Activated CD8-positive, alpha-beta memory T cell treated with anti-CD3 and anti-CD28 coated beads, Interleukin-2, amount 10 ng/mL, durations not matched to agents 7 days and 5 days (primary cell): ENCODE results near the gene GRAMD1C. TPM values are rescaled to one million over a fixed set of nuclear protein-coding genes. Genes with fewer than 3 reads are reported as not detected.
A peak's percentile ranks its signal among the peaks of the same experiment; 100 is the strongest.
"Not testable (repeated sequence)": the region's sequence is repeated elsewhere in the genome, so short reads cannot be mapped to it uniquely, and the experiment has no call there.

ENCODE experiments used
- ATAC-seq: fragments of 150-1000 bp; cut with Tn5 transposase; one replicate; pipeline ENCODE4 v1.10.0; 2021; ENCODE audit warnings: moderate library complexity
- CTCF ChIA-PET: fragments of 350-600 bp; sonication (Branson Sonifier 250); formaldehyde crosslinking; loops from one replicate; lab custom pipeline; 2021; ENCODE audit warnings: antibody characterized with exemption; lab: Charles Lee
- DNase-seq: peaks from one replicate; pipeline ENCODE4 v3.0.0-alpha.2; 2020
- H3K27ac Mint-ChIP-seq: one replicate; pipeline ENCODE4 v1.8.0; 2021; ENCODE audit warnings: mild to moderate bottlenecking, mixed read lengths
- H3K27me3 Mint-ChIP-seq: one replicate; pipeline ENCODE4 v1.8.0; 2021; ENCODE audit warnings: mixed read lengths
- H3K36me3 Mint-ChIP-seq: one replicate; pipeline ENCODE4 v1.8.0; 2021; ENCODE audit warnings: mild to moderate bottlenecking, mixed read lengths
- H3K4me1 Mint-ChIP-seq: one replicate; pipeline ENCODE4 v1.8.0; 2021; ENCODE audit warnings: mixed read lengths
- H3K4me3 Mint-ChIP-seq: one replicate; pipeline ENCODE4 v1.8.0; 2021; ENCODE audit warnings: mild to moderate bottlenecking, moderate library complexity, mixed read lengths
- H3K9me3 Mint-ChIP-seq: one replicate; pipeline ENCODE4 v1.8.0; 2022; ENCODE audit warnings: low read depth, mixed read lengths
- total RNA-seq, 2 experiments: library from RNA; stranded (reverse); gene quantifications; one replicate each; pipeline ENCODE4 v1.2.3, GENCODE V29; 2021

Gene GRAMD1C
- total RNA-seq, 2 experiments from 2014 or later, result 0.40 to 1.1 TPM

DNA sequence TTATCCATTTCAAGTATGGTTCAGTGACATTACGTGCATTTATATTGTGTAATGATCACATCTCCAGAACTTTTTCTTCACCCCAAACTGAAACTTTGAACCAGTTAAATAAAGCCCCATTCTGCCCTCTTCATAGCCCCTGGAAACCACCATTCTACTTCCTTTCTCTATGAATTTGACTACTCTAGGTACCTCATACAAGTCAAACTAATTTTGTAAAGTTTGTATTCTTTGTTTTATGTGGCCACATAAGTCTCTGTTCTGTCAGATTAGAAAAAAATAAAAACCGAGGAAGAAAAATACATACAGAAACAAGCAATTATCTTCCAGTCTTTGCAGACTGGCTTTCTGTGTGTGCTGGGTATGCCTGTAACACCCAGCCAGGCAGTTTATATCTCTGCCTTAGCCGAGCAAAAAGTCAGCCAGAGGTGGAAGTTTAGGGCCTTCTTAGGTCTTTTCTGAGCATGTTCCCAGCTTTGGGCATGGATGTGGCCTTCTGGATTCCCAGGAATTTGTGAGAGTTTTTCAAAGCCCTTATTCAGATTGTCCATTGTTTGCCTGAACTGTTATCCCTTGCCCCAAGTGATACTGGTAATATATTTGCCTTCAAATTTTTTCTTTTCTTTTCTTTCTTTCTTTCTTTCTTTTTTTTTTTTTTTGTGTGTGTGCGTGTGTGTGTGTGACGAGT lies 6.0 kb upstream of the GRAMD1C start:
- DNase-seq, result no peak
- Mint-ChIP-seq H3K27ac (no peak overlapping the region), H3K36me3 (peaks cover 9% of the 10 kb centered on the region), H3K4me3 (no peak overlapping the region), H3K4me1 (peaks cover 18% of the 10 kb centered on the region), H3K27me3 (no peaks in the 10 kb centered on the region), H3K9me3 (peaks cover 5% of the 10 kb centered on the region)
- CTCF ChIA-PET, result no interaction called here
- peak; percentile 61 for ATAC-seq

GRCh38 chr3:113834983-113835382 lies 3.6 kb upstream of the GRAMD1C start:
- Mint-ChIP-seq H3K36me3 (peaks cover 6% of the 10 kb centered on the region), H3K4me1 (peaks cover 26% of the 10 kb centered on the region), H3K4me3 (no peak overlapping the region), H3K27me3 (no peaks in the 10 kb centered on the region), H3K27ac (no peak overlapping the region), H3K9me3 (peaks cover 5% of the 10 kb centered on the region)
- DNase-seq (no peak), ATAC-seq (no peak)
- CTCF ChIA-PET, result interaction anchor here (0.7 to 1.6 kb wide), 4 partner anchors 21 to 341 kb away, joined by 3 to 5 read pairs (median 4); no protein-coding TSS in a partner anchor

- ATAC-seq (no peak), DNase-seq (no peak)
- Mint-ChIP-seq H3K36me3 (no peaks in the 10 kb centered on the region), H3K27ac (no peak overlapping the region), H3K27me3 (no peaks in the 10 kb centered on the region), H3K4me3 (peak overlapping the region; percentile 69), H3K9me3 (no peaks in the 10 kb centered on the region), H3K4me1 (peaks cover 8% of the 10 kb centered on the region)
- CTCF ChIA-PET, result interaction anchor here (0.9 to 1.8 kb wide), 8 partner anchors 13 to 112 kb away, joined by 3 to 5 read pairs (median 4); no protein-coding TSS in a partner anchor
Observed at GRCh38 chr3:113839551-113839950, 963 bp downstream of the GRAMD1C start.

DNA sequence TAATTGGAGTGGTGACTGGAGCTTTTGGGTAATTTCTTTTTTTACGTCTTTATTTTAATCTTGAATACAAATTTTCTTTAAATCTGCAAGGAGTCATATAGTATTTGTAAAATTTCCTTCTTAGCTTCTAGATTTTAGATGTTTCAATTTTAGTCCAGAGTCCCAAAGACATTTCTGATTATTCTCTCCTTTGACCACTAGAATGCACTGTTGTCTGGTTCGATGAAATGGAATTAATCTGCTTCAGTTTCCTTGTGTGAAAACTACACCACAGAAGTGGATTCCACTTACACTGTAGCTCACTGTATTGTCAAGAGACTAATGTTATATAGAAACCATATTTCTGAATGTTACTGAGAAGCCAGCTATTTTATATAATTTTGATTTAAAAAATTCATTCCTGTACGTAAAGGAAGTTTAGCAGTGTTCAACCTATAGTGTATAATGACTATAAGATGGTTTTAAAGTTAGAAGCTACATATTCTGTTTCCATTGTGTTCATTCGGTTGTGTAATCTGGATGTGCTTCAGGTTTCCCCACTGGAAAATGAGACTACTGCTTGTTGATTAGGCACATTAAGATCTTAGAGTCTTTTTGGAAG lies 6.1 kb downstream of the GRAMD1C start:
- Mint-ChIP-seq H3K27me3 (no peaks in the 10 kb centered on the region), H3K4me3 (no peak overlapping the region), H3K27ac (no peak overlapping the region), H3K36me3 (no peaks in the 10 kb centered on the region), H3K4me1 (peaks cover 3% of the 10 kb centered on the region), H3K9me3 (no peaks in the 10 kb centered on the region)
- peak; percentile 60 for ATAC-seq
- CTCF ChIA-PET, result interaction anchor here (0.7 to 3.9 kb wide), 18 partner anchors 13 to 308 kb away, joined by 3 to 28 read pairs (median 3); partner anchors contain the start of genes ATP6V1A and CCDC191
- DNase-seq, result no peak

DNA sequence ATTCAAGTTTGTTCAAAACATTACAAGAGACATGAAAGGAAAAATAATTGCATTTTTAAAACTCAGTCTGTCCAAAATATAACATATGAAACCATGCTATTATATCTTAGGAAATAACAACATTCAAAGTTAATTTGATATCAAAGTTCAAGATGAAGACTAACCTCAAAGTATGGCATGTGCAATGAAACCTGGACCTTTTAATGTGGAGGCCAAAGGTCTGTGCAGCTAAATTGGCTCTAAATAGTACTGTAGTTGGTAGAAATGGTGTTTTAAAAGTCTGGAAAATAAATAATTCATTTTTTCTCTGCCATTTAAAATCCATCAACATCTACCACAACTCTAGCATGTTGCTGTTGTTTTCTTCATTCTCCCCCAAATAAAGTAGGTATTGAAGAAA lies 8.7 kb downstream of the GRAMD1C start:
- CTCF ChIA-PET, result interaction anchor here (1.1 to 1.8 kb wide), 3 partner anchors 22 to 55 kb away, joined by 3 read pairs; no protein-coding TSS in a partner anchor
- H3K36me3 Mint-ChIP-seq, result no peaks in the 10 kb centered on the region
- ATAC-seq, result no peak
- peaks cover 3% of the 10 kb centered on the region for H3K4me1 Mint-ChIP-seq
- no peak overlapping the region for H3K4me3 Mint-ChIP-seq
- H3K27me3 Mint-ChIP-seq, result no peaks in the 10 kb centered on the region
- no peak overlapping the region for H3K27ac Mint-ChIP-seq
- H3K9me3 Mint-ChIP-seq, result no peaks in the 10 kb centered on the region
- DNase-seq, result no peak

GRCh38 chr3:113847664-113848461 lies 9.3 kb downstream of the GRAMD1C start:
- Mint-ChIP-seq H3K36me3 (no peaks in the 10 kb centered on the region), H3K27ac (no peak overlapping the region), H3K9me3 (no peaks in the 10 kb centered on the region), H3K4me3 (no peak overlapping the region), H3K4me1 (peaks cover 3% of the 10 kb centered on the region), H3K27me3 (no peaks in the 10 kb centered on the region)
- DNase-seq (no peak), ATAC-seq (no peak)
- CTCF ChIA-PET, result interaction anchor here (1.6 kb wide), 1 partner anchor 54 kb away, joined by 3 read pairs; no protein-coding TSS in a partner anchor

- H3K4me3 Mint-ChIP-seq, H3K4me1 Mint-ChIP-seq, H3K27ac Mint-ChIP-seq, ATAC-seq, CTCF ChIA-PET, DNase-seq, H3K36me3 Mint-ChIP-seq, H3K9me3 Mint-ChIP-seq: not testable (repeated sequence)
- H3K27me3 Mint-ChIP-seq, result peaks cover 12% of the 10 kb centered on the region
Observed at GRCh38 chr3:113849071-113849470, 10.5 kb downstream of the GRAMD1C start.

DNA sequence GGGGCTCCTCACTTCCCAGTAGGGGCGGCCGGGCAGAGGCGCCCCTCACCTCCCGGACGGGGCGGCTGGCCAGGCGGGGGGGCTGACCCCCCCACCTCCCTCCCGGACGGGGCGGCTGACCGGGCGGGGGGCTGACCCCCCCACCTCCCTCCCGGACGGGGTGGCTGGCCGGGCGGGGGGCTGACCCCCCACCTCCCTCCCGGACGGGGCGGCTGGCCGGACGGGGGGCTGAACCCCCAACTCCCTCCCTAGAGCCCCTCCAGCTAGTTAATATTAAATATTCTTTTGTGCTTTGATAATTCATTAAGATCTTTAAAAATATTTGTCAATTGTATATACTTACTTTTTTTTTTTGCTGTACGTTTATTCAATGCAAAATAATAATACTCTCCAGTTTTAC lies 11.3 kb downstream of the GRAMD1C start:
- CTCF ChIA-PET, H3K4me1 Mint-ChIP-seq, H3K36me3 Mint-ChIP-seq, ATAC-seq, H3K4me3 Mint-ChIP-seq, DNase-seq, H3K27ac Mint-ChIP-seq, H3K9me3 Mint-ChIP-seq: not testable (repeated sequence)
- H3K27me3 Mint-ChIP-seq, result peaks cover 16% of the 10 kb centered on the region

GRCh38 chr3:113850391-113850790 lies 11.8 kb downstream of the GRAMD1C start:
- ATAC-seq, H3K4me3 Mint-ChIP-seq, H3K36me3 Mint-ChIP-seq, DNase-seq, H3K4me1 Mint-ChIP-seq, H3K27ac Mint-ChIP-seq, H3K9me3 Mint-ChIP-seq, CTCF ChIA-PET: not testable (repeated sequence)
- H3K27me3 Mint-ChIP-seq, result peaks cover 16% of the 10 kb centered on the region

DNA sequence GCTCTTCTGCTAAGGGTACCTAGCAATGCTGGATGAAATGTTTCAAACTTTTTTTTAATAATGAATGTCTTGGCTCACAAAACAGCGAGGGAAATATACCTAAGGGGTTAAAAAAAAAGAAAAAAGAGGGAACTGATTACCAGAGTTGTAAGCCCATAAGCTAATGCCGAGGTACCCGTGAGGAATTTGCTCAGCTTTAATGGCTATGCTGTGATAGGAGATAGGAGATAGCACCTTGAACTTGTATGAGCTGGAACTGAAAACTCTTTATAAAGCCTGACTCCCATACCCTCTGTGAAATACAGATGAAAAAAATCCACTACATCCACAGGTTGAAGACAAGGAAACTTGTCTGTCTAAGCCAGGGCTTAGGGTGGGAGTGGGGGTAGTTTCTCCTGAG lies 13.9 kb downstream of the GRAMD1C start:
- DNase-seq, result no peak
- H3K27ac Mint-ChIP-seq, result no peak overlapping the region
- no peak for ATAC-seq
- peaks cover 16% of the 10 kb centered on the region for H3K27me3 Mint-ChIP-seq
- no peaks in the 10 kb centered on the region for H3K36me3 Mint-ChIP-seq
- H3K4me3 Mint-ChIP-seq, result no peak overlapping the region
- no peaks in the 10 kb centered on the region for H3K9me3 Mint-ChIP-seq
- CTCF ChIA-PET, result interaction anchor here (1.4 kb wide), 1 partner anchor 13 kb away, joined by 4 read pairs; no protein-coding TSS in a partner anchor
- H3K4me1 Mint-ChIP-seq, result no peaks in the 10 kb centered on the region

GRCh38 chr3:113867506-113867905 lies 28.9 kb downstream of the GRAMD1C start:
- CTCF ChIA-PET, result no interaction called here
- no peaks in the 10 kb centered on the region for H3K36me3 Mint-ChIP-seq
- DNase-seq (no peak), ATAC-seq (no peak)
- H3K4me3 Mint-ChIP-seq, result no peak overlapping the region
- H3K27me3 Mint-ChIP-seq, result peaks cover 20% of the 10 kb centered on the region
- H3K4me1 Mint-ChIP-seq, result no peaks in the 10 kb centered on the region
- no peaks in the 10 kb centered on the region for H3K9me3 Mint-ChIP-seq
- no peak overlapping the region for H3K27ac Mint-ChIP-seq

GRCh38 chr3:113873293-113873692 lies 34.7 kb downstream of the GRAMD1C start:
- no peaks in the 10 kb centered on the region for H3K4me1 Mint-ChIP-seq
- H3K36me3 Mint-ChIP-seq, result no peaks in the 10 kb centered on the region
- CTCF ChIA-PET, result interaction anchor here (0.7 kb wide), 1 partner anchor 40 kb away, joined by 3 read pairs; no protein-coding TSS in a partner anchor
- peaks cover 6% of the 10 kb centered on the region for H3K27me3 Mint-ChIP-seq
- H3K9me3 Mint-ChIP-seq, result no peaks in the 10 kb centered on the region
- DNase-seq, result no peak
- no peak overlapping the region for H3K4me3 Mint-ChIP-seq
- ATAC-seq, result no peak
- H3K27ac Mint-ChIP-seq, result no peak overlapping the region
